ENCODE results near the gene ROR2.
"Not testable (repeated sequence)": the region's sequence is repeated elsewhere in the genome, so short reads cannot be mapped to it uniquely, and the experiment has no call there.

DNA sequence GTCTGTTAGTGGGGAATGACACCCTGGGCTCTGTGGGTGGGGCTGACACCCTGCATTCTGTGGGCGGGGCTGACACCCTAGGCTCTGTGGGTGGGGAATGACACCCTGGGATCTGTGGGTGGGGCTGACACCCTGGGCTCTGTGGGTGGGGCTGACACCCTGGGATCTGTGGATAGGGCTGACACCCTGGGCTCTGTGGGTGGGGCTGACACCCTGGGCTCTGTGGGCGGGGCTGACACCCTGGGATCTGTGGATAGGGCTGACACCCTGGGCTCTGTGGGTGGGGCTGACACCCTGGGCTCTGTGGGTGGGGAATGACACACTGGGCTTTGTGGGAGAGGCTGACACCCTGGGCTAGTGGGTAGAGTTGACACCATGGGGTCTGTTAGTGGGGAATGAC lies 152.5 kb downstream of the ROR2 start:
- TF ChIP-seq, protein P1, sequence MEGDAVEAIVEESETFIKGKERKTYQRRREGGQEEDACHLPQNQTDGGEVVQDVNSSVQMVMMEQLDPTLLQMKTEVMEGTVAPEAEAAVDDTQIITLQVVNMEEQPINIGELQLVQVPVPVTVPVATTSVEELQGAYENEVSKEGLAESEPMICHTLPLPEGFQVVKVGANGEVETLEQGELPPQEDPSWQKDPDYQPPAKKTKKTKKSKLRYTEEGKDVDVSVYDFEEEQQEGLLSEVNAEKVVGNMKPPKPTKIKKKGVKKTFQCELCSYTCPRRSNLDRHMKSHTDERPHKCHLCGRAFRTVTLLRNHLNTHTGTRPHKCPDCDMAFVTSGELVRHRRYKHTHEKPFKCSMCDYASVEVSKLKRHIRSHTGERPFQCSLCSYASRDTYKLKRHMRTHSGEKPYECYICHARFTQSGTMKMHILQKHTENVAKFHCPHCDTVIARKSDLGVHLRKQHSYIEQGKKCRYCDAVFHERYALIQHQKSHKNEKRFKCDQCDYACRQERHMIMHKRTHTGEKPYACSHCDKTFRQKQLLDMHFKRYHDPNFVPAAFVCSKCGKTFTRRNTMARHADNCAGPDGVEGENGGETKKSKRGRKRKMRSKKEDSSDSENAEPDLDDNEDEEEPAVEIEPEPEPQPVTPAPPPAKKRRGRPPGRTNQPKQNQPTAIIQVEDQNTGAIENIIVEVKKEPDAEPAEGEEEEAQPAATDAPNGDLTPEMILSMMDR (IDR thresholded peaks at IDR 0.05; ENCODE audit: borderline replicate concordance, extremely low read depth, low read length, poor library complexity, severe bottlenecking): not testable (repeated sequence)
- TF ChIP-seq EZH2 (IDR thresholded peaks at IDR 0.05; ENCODE audit: borderline replicate concordance, low read depth, low read length, severe bottlenecking): not testable (repeated sequence)
